Mucosa of descending colon (tissue), 3 donors: ENCODE results near the gene ABL1. TPM values are rescaled to one million over a fixed set of nuclear protein-coding genes. Genes with fewer than 3 reads are reported as not detected.

Experiments
- ATAC-seq: fragments of 200-7000 bp; cut with Tn5 transposase; one replicate; pipeline ENCODE4 v1.9.1; 2020; ENCODE audit warnings: mild to moderate bottlenecking, moderate library complexity
- DNase-seq, 3 donors: peaks; one replicate each; pipeline ENCODE4 v3.0.0-alpha.2; 2020
- H3K36me3 ChIP-seq: fragments of 200-600 bp; one replicate; pipeline ENCODE4 v1.8.0; 2021; ENCODE audit warnings: low read depth, mild to moderate bottlenecking
- H3K4me1 ChIP-seq: fragments of 200-600 bp; one replicate; pipeline ENCODE4 v1.8.0; 2021; ENCODE audit warnings: low read depth, mild to moderate bottlenecking
- H3K4me3 ChIP-seq: fragments of 200-600 bp; one replicate; pipeline ENCODE4 v1.8.0; 2021; ENCODE audit warnings: mild to moderate bottlenecking
- H3K9me3 ChIP-seq: fragments of 200-600 bp; one replicate; pipeline ENCODE4 v1.8.0; 2021; ENCODE audit warnings: mild to moderate bottlenecking
- CTCF ChIP-seq: fragments of 200-600 bp; IDR thresholded peaks from one replicate; pipeline ENCODE4 v1.8.0; 2022; ENCODE audit warnings: antibody characterized with exemption, mild to moderate bottlenecking
- intact Hi-C, 2 donors: fragments of 100-400 bp; cut with DNase I in 1 of 2; cut with micrococcal nuclease in 1 of 2; formaldehyde crosslinking; loops; one replicate each; pipeline versions ENCODE4 v1.11.0 to v1.11.1; 2022; cut with DNase I, micrococcal nuclease
- total RNA-seq, 3 donors: library from RNA; stranded (reverse); fragmentation: NEBNext Ultra II Directional in 2 of 3; extraction: Animal tissue kit (Norgen Biotek cat#: 25700) in 2 of 3; gene quantifications; one replicate each; pipeline versions ENCODE4 v1.2.1 to v1.2.4, GENCODE V29; 2021 to 2023
- donor health status: DM: no; HTN: no; CAD: no; lungs with moderate emphysema.
- donor health status: DM: no; HTN: no; CAD: no.
- donor health status: DM: no; HTN: yes; CAD: no.

Gene ABL1
- total RNA-seq, 3 donors from 2014 or later, result 86.6 to 147 (median 91.4) TPM

GRCh38 chr9:130884111-130884531, 49.1 kb downstream of the ABL1 start:
- Histone ChIP-seq H3K4me3 (no peak overlapping the region), H3K4me1 (no peaks in the 10 kb centered on the region), H3K36me3 (peaks cover 32% of the 10 kb centered on the region), H3K9me3 (no peaks in the 10 kb centered on the region)
- intact Hi-C loops, result no loop called here
- DNase-seq (peak in 1 of 3 donors; percentile 44), ATAC-seq (no peak)
- no peak for TF ChIP-seq CTCF

GRCh38 chr9:130884542-130885483, 49.8 kb downstream of the ABL1 start:
- DNase-seq (peak in 1 of 3 donors; percentile 48), ATAC-seq (no peak)
- Histone ChIP-seq H3K4me3 (no peak overlapping the region), H3K4me1 (no peaks in the 10 kb centered on the region), H3K9me3 (no peaks in the 10 kb centered on the region), H3K36me3 (peaks cover 31% of the 10 kb centered on the region)
- intact Hi-C loops, result no loop called here
- TF ChIP-seq CTCF, result no peak

- no peaks in the 10 kb centered on the region for H3K9me3 ChIP-seq
- H3K36me3 ChIP-seq, result peaks cover 28% of the 10 kb centered on the region
- peak in 1 of 3 donors; percentile 43 for DNase-seq
- no peak overlapping the region for H3K4me3 ChIP-seq
- intact Hi-C loops, result no loop called here
- H3K4me1 ChIP-seq, result no peaks in the 10 kb centered on the region
- no peak for TF ChIP-seq CTCF
- no peak for ATAC-seq
Measured at GRCh38 chr9:130885484-130886375, 50.7 kb downstream of the ABL1 start.

- H3K36me3 ChIP-seq, result peaks cover 23% of the 10 kb centered on the region
- H3K9me3 ChIP-seq, result no peaks in the 10 kb centered on the region
- H3K4me3 ChIP-seq, result no peak overlapping the region
- TF ChIP-seq CTCF, result no peak
- intact Hi-C loops, result no loop called here
- ATAC-seq (no peak), DNase-seq (no peak)
- no peaks in the 10 kb centered on the region for H3K4me1 ChIP-seq
Measured at GRCh38 chr9:130886981-130887380, 51.9 kb downstream of the ABL1 start.

- no peak overlapping the region for H3K4me3 ChIP-seq
- H3K9me3 ChIP-seq, result no peaks in the 10 kb centered on the region
- intact Hi-C loops, result no loop called here
- ATAC-seq (no peak), DNase-seq (no peak)
- no peak for TF ChIP-seq CTCF
- H3K4me1 ChIP-seq, result no peaks in the 10 kb centered on the region
- peaks cover 23% of the 10 kb centered on the region for H3K36me3 ChIP-seq
Measured at GRCh38 chr9:130887494-130888144, 52.6 kb downstream of the ABL1 start.
